IPS DF 19.7 (cell line): ENCODE results near the gene HBA1.
"Not testable (repeated sequence)": the region's sequence is repeated elsewhere in the genome, so short reads cannot be mapped to it uniquely, and the experiment has no call there.

Experiments
- DNase-seq: peaks from one replicate; pipeline ENCODE4 v3.0.0-alpha.2; 2013; ENCODE audit warnings: low read depth, low spot score

The HBA1 gene

GRCh38 chr16:176477-177382 lies at the start of gene HBA1:
HBA1 (plus strand) TSS chr16:176680; CDS start chr16:176717, 37 bp downstream.
- not testable (repeated sequence) for DNase-seq

GRCh38 chr16:129075-129474 lies 47.4 kb upstream of the HBA1 start:
- no peak for DNase-seq

- no peak for DNase-seq
These were observed 45.8 kb upstream of the HBA1 start for GRCh38 chr16:130533-131173.

- DNase-seq = no peak
These were observed 44.4 kb upstream of the HBA1 start for GRCh38 chr16:132120-132519.

GRCh38 chr16:133716-134115 lies 42.8 kb upstream of the HBA1 start:
- no peak for DNase-seq

GRCh38 chr16:138049-138417 lies 38.4 kb upstream of the HBA1 start:
- no peak for DNase-seq

- DNase-seq = no peak
These were observed 36.2 kb upstream of the HBA1 start for GRCh38 chr16:140175-140857.

GRCh38 chr16:142405-142967 lies 34.0 kb upstream of the HBA1 start:
- no peak for DNase-seq

GRCh38 chr16:143047-143446 lies 33.4 kb upstream of the HBA1 start:
- DNase-seq = no peak

- no peak for DNase-seq
These were observed 33.0 kb upstream of the HBA1 start for GRCh38 chr16:143456-143855.

GRCh38 chr16:144797-145252 lies 31.7 kb upstream of the HBA1 start:
- DNase-seq = no peak

GRCh38 chr16:146646-147045 lies 29.8 kb upstream of the HBA1 start:
- no peak for DNase-seq

- no peak for DNase-seq
These were observed 27.3 kb upstream of the HBA1 start for GRCh38 chr16:149024-149660.

GRCh38 chr16:152141-153128 lies 24.0 kb upstream of the HBA1 start, which contains the start of gene HBZ:
HBZ (plus strand) TSS chr16:152644; CDS start chr16:152910, 266 bp downstream.
- no peak for DNase-seq

- DNase-seq = not testable (repeated sequence)
These were observed 23.4 kb upstream of the HBA1 start for GRCh38 chr16:153129-153521.

- not testable (repeated sequence) for DNase-seq
These were observed 22.8 kb upstream of the HBA1 start for GRCh38 chr16:153550-154216.

GRCh38 chr16:154217-155030 lies 22.1 kb upstream of the HBA1 start:
- no peak for DNase-seq

- no peak for DNase-seq
These were observed 21.5 kb upstream of the HBA1 start for GRCh38 chr16:155031-155398.
